GM23338 (cell line): ENCODE results near the gene SMURF1. TPM values are rescaled to one million over a fixed set of nuclear protein-coding genes. Genes with fewer than 3 reads are reported as not detected.

Source experiments
- ATAC-seq: fragments of 200-7000 bp; cut with Tn5 transposase; 3 replicates; pipeline ENCODE4 v1.9.1; 2020
- DNase-seq: peaks from one replicate; pipeline ENCODE4 v3.0.0-alpha.2; 2015; ENCODE audit warnings: low spot score
- H2AFZ ChIP-seq: fragments of 200-600 bp; sonication (generic); 2 replicates; pipeline ENCODE4 v1.8.0; 2016; ENCODE audit warnings: antibody characterized with exemption, mild to moderate bottlenecking, moderate library complexity
- H3F3A ChIP-seq: fragments of 200-600 bp; sonication (generic); replicated peaks from 2 replicates; pipeline ENCODE4 v1.8.0; 2017; ENCODE audit warnings: antibody characterized with exemption, mixed run types, low read depth
- H3K27ac ChIP-seq: fragments of 200-600 bp; sonication (generic); 2 replicates; pipeline ENCODE4 v1.6.1; 2016; ENCODE audit warnings: low read depth
- H3K27me3 ChIP-seq: fragments of 200-600 bp; sonication (generic); 2 replicates; pipeline ENCODE4 v1.8.0; 2016; ENCODE audit warnings: mild to moderate bottlenecking, mixed run types, moderate library complexity; ENCODE audit not compliant: insufficient read depth
- H3K36me3 ChIP-seq: fragments of 200-600 bp; sonication (generic); 2 replicates; pipeline ENCODE4 v1.8.0; 2016; ENCODE audit warnings: mild to moderate bottlenecking; ENCODE audit not compliant: insufficient read depth
- H3K4me1 ChIP-seq: fragments of 200-600 bp; sonication (generic); 2 replicates; pipeline ENCODE4 v1.8.0; 2016; ENCODE audit warnings: mild to moderate bottlenecking, moderate library complexity; ENCODE audit not compliant: insufficient read depth
- H3K4me2 ChIP-seq: fragments of 200-600 bp; sonication (generic); 2 replicates; pipeline ENCODE4 v1.7.1; 2017; ENCODE audit warnings: mixed run types
- H3K4me3 ChIP-seq: fragments of 200-600 bp; sonication (generic); 2 replicates; pipeline ENCODE4 v1.6.1; 2016; ENCODE audit warnings: mixed run types
- H3K79me2 ChIP-seq: fragments of 200-600 bp; sonication (generic); replicated peaks from 2 replicates; pipeline ENCODE4 v1.8.0; 2017; ENCODE audit warnings: mild to moderate bottlenecking; ENCODE audit not compliant: insufficient read depth
- H3K9me2 ChIP-seq: fragments of 200-600 bp; sonication (generic); 2 replicates; pipeline ENCODE4 v1.8.0; 2017; ENCODE audit not compliant: insufficient read depth
- H4K20me1 ChIP-seq: fragments of 200-600 bp; sonication (generic); replicated peaks from 2 replicates; pipeline ENCODE4 v1.8.0; 2017; ENCODE audit warnings: mild to moderate bottlenecking; ENCODE audit not compliant: insufficient read depth
- H3K27ac Mint-ChIP-seq: 2 replicates; pipeline ENCODE4 v1.8.0; 2020; ENCODE audit warnings: inconsistent platforms, mild to moderate bottlenecking, moderate library complexity, mixed read lengths
- H3K27me3 Mint-ChIP-seq: 3 replicates; pipeline ENCODE4 v1.8.0; 2022; ENCODE audit warnings: low read depth, mild to moderate bottlenecking, moderate library complexity, mixed read lengths, inconsistent platforms; ENCODE audit not compliant: insufficient read depth, poor library complexity
- H3K36me3 Mint-ChIP-seq: 3 replicates; pipeline ENCODE4 v1.8.0; 2021; ENCODE audit warnings: low read depth, mild to moderate bottlenecking, inconsistent platforms, moderate library complexity, mixed read lengths
- H3K4me1 Mint-ChIP-seq: 3 replicates; pipeline ENCODE4 v1.8.0; 2020; ENCODE audit warnings: mild to moderate bottlenecking, inconsistent platforms, mixed read lengths
- H3K4me3 Mint-ChIP-seq: 3 replicates; pipeline ENCODE4 v1.8.0; 2021; ENCODE audit warnings: moderate library complexity, mild to moderate bottlenecking, inconsistent platforms, mixed read lengths
- H3K9me3 Mint-ChIP-seq: 3 replicates; pipeline ENCODE4 v1.8.0; 2020; ENCODE audit warnings: moderate library complexity, mild to moderate bottlenecking, inconsistent platforms, mixed read lengths
- CREB1 ChIP-seq: fragments of 250-450 bp; sonication (Bioruptor Pico); IDR thresholded peaks from 2 replicates; pipeline ENCODE4 v1.5.0; 2020; ENCODE audit warnings: low read depth, mild to moderate bottlenecking, moderate library complexity
- EZH2 ChIP-seq: fragments of 200-600 bp; sonication (generic); IDR thresholded peaks from one replicate; pipeline ENCODE4 v1.8.0; 2017; ENCODE audit warnings: antibody characterized with exemption, mild to moderate bottlenecking, low read depth; ENCODE audit not compliant: unreplicated experiment
- EZH2phosphoT487 ChIP-seq: fragments of 200-600 bp; sonication (generic); IDR thresholded peaks from one replicate; pipeline ENCODE4 v1.8.1; 2018; ENCODE audit warnings: antibody characterized with exemption; ENCODE audit not compliant: unreplicated experiment
- JUNB ChIP-seq: IDR thresholded peaks from one replicate; pipeline ENCODE4 v1.6.1; 2016; ENCODE audit warnings: antibody characterized with exemption; ENCODE audit not compliant: unreplicated experiment
- NANOG ChIP-seq: IDR thresholded peaks from 2 replicates; pipeline ENCODE4 v1.6.1; 2016; ENCODE audit warnings: antibody characterized with exemption, borderline replicate concordance
- POLR2AphosphoS5 ChIP-seq: IDR thresholded peaks from 2 replicates; pipeline ENCODE4 v1.6.1; 2016; ENCODE audit warnings: antibody characterized with exemption, low read depth
- STAT1 ChIP-seq: IDR thresholded peaks from one replicate; pipeline ENCODE4 v1.6.1; 2016; ENCODE audit warnings: antibody characterized with exemption; ENCODE audit not compliant: unreplicated experiment
- ZNF114 ChIP-seq: fragments of 250-450 bp; sonication (Bioruptor Pico); IDR thresholded peaks from 2 replicates; pipeline ENCODE4 v1.5.0; 2020; ENCODE audit warnings: mild to moderate bottlenecking, moderate library complexity
- ZNF331 ChIP-seq: fragments of 250-450 bp; sonication (Bioruptor Pico); IDR thresholded peaks from 2 replicates; pipeline ENCODE4 v1.5.0; 2020; ENCODE audit warnings: low read depth, mild to moderate bottlenecking, moderate library complexity
- polyA plus RNA-seq: library from polyadenylated mRNA; unstranded; fragments of >200 nt; fragmentation: Nextera tagmentation; extraction: Ambion mirVana; gene quantifications from 2 replicates; pipeline ENCODE4 v1.2.1, GENCODE V29; 2016
- total RNA-seq: library from RNA; depleted of rRNA; stranded (reverse); fragments of >200 nt; shearing (Covaris generic); gene quantifications from 2 replicates; pipeline ENCODE4 v1.2.3, GENCODE V29; 2014
- TF ChIP-seq, protein P1 (sequence below): fragments of 250-450 bp; sonication (Bioruptor Pico); IDR thresholded peaks from 2 replicates; pipeline ENCODE4 v1.5.0; 2020; ENCODE audit warnings: mild to moderate bottlenecking, moderate library complexity
- TF ChIP-seq, protein P2 (sequence below): IDR thresholded peaks from one replicate; pipeline ENCODE4 v1.6.1; 2018; ENCODE audit warnings: antibody characterized with exemption; ENCODE audit not compliant: unreplicated experiment
- TF ChIP-seq, protein P3 (sequence below), 2 experiments: fragments of 200-600 bp in 1 of 2; sonication (generic) in 1 of 2; conservative IDR thresholded peaks; 2 replicates each; pipeline versions ENCODE4 v1.5.1 to v1.6.1; 2016 to 2017; ENCODE audit warnings: antibody characterized with exemption in 2 of 2, low read depth in 2 of 2, mild to moderate bottlenecking in 2 of 2, moderate library complexity in 1 of 2
- TF ChIP-seq, protein P4 (sequence below): IDR thresholded peaks from 2 replicates; pipeline ENCODE4 v1.6.1; 2016; ENCODE audit warnings: antibody characterized with exemption

The SMURF1 gene
- total and polyA plus RNA-seq, 2 experiments from 2014 or later: 5.8 to 23.9 TPM

DNA sequence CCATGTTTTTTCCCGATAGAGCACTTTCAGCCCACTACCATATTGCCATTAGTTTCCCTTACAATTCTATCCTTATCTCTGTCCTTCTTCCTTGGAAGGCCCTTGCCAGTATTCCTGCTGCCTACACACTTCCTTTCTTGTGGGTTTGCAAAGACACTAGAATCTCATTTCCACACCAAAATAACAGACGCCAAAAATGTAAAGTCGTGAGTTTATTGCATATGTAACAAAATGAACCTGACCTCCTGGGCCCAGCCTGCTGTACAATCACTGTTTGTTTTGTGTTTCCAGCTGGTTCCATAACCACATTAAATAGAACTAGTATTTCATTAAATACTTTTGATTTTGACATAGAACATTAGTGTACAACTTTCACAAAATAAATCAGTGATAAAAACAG lies 116.7 kb downstream of the SMURF1 start (continued):
- TF ChIP-seq EZH2phosphoT487 (no peak), EZH2 (no peak), JUNB (no peak), CREB1 (no peak)

DNA sequence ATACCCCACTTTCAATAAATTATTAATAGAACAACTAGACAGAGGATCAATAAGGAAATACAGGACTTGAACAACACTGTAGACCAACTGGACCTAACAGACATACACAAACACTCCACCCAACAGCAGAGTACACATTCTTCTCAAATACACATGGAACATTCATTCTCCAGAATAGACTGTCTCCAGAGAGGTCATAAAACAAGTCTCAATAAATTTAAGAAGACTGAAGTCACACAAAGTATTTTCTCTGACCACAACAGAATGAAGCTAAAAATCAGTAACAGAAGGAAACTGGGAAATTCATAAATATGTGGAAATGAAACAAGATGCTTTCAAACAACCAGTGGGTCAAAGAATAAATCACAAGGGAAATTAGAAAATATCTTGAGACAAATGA lies 119.8 kb downstream of the SMURF1 start:
- Histone ChIP-seq H4K20me1 (peaks cover 16% of the 10 kb centered on the region; the same call in 1 of the 2 replicates), H3K4me1 (no peaks in the 10 kb centered on the region), H3K27me3 (no peaks in the 10 kb centered on the region), H3K79me2 (no peaks in the 10 kb centered on the region), H3K9me2 (no peaks in the 10 kb centered on the region), H3K27ac (no peak overlapping the region), H3K36me3 (peaks cover 1% of the 10 kb centered on the region; the same call in 1 of the 2 replicates), H2AFZ (no peak overlapping the region), H3K4me3 (no peak overlapping the region), H3F3A (no peaks in the 10 kb centered on the region), H3K4me2 (no peak overlapping the region)
- H3K27ac Mint-ChIP-seq: no peak overlapping the region
- no peak for DNase-seq
- H3K4me1 Mint-ChIP-seq: peaks cover 22% of the 10 kb centered on the region
- no peak overlapping the region for H3K4me3 Mint-ChIP-seq
- H3K36me3 Mint-ChIP-seq: peaks cover 30% of the 10 kb centered on the region
- ATAC-seq: no peak
- peaks cover 3% of the 10 kb centered on the region for H3K27me3 Mint-ChIP-seq
- TF ChIP-seq EZH2: no peak
- TF ChIP-seq EZH2phosphoT487: no peak
- TF ChIP-seq, protein P1, sequence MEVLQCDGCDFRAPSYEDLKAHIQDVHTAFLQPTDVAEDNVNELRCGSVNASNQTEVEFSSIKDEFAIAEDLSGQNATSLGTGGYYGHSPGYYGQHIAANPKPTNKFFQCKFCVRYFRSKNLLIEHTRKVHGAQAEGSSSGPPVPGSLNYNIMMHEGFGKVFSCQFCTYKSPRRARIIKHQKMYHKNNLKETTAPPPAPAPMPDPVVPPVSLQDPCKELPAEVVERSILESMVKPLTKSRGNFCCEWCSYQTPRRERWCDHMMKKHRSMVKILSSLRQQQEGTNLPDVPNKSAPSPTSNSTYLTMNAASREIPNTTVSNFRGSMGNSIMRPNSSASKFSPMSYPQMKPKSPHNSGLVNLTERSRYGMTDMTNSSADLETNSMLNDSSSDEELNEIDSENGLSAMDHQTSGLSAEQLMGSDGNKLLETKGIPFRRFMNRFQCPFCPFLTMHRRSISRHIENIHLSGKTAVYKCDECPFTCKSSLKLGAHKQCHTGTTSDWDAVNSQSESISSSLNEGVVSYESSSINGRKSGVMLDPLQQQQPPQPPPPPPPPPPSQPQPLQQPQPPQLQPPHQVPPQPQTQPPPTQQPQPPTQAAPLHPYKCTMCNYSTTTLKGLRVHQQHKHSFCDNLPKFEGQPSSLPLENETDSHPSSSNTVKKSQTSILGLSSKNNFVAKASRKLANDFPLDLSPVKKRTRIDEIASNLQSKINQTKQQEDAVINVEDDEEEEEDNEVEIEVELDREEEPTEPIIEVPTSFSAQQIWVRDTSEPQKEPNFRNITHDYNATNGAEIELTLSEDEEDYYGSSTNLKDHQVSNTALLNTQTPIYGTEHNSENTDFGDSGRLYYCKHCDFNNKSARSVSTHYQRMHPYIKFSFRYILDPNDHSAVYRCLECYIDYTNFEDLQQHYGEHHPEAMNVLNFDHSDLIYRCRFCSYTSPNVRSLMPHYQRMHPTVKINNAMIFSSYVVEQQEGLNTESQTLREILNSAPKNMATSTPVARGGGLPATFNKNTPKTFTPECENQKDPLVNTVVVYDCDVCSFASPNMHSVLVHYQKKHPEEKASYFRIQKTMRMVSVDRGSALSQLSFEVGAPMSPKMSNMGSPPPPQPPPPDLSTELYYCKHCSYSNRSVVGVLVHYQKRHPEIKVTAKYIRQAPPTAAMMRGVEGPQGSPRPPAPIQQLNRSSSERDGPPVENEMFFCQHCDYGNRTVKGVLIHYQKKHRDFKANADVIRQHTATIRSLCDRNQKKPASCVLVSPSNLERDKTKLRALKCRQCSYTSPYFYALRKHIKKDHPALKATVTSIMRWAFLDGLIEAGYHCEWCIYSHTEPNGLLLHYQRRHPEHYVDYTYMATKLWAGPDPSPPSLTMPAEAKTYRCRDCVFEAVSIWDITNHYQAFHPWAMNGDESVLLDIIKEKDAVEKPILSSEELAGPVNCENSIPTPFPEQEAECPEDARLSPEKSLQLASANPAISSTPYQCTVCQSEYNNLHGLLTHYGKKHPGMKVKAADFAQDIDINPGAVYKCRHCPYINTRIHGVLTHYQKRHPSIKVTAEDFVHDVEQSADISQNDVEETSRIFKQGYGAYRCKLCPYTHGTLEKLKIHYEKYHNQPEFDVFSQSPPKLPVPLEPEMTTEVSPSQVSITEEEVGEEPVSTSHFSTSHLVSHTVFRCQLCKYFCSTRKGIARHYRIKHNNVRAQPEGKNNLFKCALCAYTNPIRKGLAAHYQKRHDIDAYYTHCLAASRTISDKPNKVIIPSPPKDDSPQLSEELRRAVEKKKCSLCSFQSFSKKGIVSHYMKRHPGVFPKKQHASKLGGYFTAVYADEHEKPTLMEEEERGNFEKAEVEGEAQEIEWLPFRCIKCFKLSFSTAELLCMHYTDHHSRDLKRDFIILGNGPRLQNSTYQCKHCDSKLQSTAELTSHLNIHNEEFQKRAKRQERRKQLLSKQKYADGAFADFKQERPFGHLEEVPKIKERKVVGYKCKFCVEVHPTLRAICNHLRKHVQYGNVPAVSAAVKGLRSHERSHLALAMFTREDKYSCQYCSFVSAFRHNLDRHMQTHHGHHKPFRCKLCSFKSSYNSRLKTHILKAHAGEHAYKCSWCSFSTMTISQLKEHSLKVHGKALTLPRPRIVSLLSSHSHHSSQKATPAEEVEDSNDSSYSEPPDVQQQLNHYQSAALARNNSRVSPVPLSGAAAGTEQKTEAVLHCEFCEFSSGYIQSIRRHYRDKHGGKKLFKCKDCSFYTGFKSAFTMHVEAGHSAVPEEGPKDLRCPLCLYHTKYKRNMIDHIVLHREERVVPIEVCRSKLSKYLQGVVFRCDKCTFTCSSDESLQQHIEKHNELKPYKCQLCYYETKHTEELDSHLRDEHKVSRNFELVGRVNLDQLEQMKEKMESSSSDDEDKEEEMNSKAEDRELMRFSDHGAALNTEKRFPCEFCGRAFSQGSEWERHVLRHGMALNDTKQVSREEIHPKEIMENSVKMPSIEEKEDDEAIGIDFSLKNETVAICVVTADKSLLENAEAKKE (CRISPR knock-in tag): no peak
- no peak for TF ChIP-seq CREB1
- TF ChIP-seq, protein P2, sequence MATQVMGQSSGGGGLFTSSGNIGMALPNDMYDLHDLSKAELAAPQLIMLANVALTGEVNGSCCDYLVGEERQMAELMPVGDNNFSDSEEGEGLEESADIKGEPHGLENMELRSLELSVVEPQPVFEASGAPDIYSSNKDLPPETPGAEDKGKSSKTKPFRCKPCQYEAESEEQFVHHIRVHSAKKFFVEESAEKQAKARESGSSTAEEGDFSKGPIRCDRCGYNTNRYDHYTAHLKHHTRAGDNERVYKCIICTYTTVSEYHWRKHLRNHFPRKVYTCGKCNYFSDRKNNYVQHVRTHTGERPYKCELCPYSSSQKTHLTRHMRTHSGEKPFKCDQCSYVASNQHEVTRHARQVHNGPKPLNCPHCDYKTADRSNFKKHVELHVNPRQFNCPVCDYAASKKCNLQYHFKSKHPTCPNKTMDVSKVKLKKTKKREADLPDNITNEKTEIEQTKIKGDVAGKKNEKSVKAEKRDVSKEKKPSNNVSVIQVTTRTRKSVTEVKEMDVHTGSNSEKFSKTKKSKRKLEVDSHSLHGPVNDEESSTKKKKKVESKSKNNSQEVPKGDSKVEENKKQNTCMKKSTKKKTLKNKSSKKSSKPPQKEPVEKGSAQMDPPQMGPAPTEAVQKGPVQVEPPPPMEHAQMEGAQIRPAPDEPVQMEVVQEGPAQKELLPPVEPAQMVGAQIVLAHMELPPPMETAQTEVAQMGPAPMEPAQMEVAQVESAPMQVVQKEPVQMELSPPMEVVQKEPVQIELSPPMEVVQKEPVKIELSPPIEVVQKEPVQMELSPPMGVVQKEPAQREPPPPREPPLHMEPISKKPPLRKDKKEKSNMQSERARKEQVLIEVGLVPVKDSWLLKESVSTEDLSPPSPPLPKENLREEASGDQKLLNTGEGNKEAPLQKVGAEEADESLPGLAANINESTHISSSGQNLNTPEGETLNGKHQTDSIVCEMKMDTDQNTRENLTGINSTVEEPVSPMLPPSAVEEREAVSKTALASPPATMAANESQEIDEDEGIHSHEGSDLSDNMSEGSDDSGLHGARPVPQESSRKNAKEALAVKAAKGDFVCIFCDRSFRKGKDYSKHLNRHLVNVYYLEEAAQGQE: no peak
- TF ChIP-seq ZNF331 (CRISPR knock-in tag): no peak
- TF ChIP-seq, protein P3, sequence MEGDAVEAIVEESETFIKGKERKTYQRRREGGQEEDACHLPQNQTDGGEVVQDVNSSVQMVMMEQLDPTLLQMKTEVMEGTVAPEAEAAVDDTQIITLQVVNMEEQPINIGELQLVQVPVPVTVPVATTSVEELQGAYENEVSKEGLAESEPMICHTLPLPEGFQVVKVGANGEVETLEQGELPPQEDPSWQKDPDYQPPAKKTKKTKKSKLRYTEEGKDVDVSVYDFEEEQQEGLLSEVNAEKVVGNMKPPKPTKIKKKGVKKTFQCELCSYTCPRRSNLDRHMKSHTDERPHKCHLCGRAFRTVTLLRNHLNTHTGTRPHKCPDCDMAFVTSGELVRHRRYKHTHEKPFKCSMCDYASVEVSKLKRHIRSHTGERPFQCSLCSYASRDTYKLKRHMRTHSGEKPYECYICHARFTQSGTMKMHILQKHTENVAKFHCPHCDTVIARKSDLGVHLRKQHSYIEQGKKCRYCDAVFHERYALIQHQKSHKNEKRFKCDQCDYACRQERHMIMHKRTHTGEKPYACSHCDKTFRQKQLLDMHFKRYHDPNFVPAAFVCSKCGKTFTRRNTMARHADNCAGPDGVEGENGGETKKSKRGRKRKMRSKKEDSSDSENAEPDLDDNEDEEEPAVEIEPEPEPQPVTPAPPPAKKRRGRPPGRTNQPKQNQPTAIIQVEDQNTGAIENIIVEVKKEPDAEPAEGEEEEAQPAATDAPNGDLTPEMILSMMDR (conservative IDR thresholded peaks at IDR 0.05; ENCODE audit: low read depth in 2 of 2): no peak
- no peak for TF ChIP-seq NANOG
- no peak for TF ChIP-seq STAT1
- TF ChIP-seq POLR2AphosphoS5: no peak
- no peak for TF ChIP-seq JUNB
- TF ChIP-seq, protein P4, sequence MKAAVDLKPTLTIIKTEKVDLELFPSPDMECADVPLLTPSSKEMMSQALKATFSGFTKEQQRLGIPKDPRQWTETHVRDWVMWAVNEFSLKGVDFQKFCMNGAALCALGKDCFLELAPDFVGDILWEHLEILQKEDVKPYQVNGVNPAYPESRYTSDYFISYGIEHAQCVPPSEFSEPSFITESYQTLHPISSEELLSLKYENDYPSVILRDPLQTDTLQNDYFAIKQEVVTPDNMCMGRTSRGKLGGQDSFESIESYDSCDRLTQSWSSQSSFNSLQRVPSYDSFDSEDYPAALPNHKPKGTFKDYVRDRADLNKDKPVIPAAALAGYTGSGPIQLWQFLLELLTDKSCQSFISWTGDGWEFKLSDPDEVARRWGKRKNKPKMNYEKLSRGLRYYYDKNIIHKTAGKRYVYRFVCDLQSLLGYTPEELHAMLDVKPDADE: no peak
- TF ChIP-seq ZNF114 (CRISPR knock-in tag): no peak
- H3K9me3 Mint-ChIP-seq: no peaks in the 10 kb centered on the region
